ENCODE results near the gene RAB3GAP2. TPM values are rescaled to one million over a fixed set of nuclear protein-coding genes. Genes with fewer than 3 reads are reported as not detected.
"Not testable (repeated sequence)": the region's sequence is repeated elsewhere in the genome, so short reads cannot be mapped to it uniquely, and the experiment has no call there.

RAB3GAP2 gene
- polyA plus RNA-seq, 1 experiment, result 43.6 TPM

DNA sequence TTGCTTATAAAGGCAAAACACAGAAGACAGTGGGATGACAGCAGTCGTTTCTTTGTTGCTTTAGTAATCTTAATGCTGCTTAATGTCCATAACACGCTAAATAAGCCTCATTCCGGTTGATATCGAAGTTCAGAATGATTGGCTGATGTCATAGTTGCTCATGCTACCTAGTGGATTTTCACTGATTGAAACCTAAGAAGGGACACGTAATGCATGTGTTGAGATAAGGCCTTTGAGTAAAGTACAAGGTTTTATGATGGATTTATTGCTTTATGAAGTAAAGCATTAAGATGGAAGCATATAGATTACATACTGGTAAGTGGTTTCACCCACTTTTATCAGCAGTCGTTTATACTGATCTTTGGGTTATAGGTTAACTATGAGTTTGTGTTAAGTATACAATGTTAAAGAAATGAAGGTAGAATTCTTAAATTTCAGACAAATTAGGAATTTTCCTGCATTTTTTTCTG, 153.2 kb downstream of the RAB3GAP2 start:
- TF ChIP-seq, protein P1, sequence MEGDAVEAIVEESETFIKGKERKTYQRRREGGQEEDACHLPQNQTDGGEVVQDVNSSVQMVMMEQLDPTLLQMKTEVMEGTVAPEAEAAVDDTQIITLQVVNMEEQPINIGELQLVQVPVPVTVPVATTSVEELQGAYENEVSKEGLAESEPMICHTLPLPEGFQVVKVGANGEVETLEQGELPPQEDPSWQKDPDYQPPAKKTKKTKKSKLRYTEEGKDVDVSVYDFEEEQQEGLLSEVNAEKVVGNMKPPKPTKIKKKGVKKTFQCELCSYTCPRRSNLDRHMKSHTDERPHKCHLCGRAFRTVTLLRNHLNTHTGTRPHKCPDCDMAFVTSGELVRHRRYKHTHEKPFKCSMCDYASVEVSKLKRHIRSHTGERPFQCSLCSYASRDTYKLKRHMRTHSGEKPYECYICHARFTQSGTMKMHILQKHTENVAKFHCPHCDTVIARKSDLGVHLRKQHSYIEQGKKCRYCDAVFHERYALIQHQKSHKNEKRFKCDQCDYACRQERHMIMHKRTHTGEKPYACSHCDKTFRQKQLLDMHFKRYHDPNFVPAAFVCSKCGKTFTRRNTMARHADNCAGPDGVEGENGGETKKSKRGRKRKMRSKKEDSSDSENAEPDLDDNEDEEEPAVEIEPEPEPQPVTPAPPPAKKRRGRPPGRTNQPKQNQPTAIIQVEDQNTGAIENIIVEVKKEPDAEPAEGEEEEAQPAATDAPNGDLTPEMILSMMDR (IDR thresholded peaks at IDR 0.05; ENCODE audit: low read depth, low read length), result no peak
- ChIA-PET CTCF (no interaction called here), POLR2A (no interaction called here)
- Histone ChIP-seq H3K9me3 (ENCODE audit: control insufficient read depth, insufficient read depth, low read length) (no peaks in the 10 kb centered on the region), H3K4me3 (ENCODE audit: low read depth, low read length) (no peak overlapping the region), H3K27me3 (ENCODE audit: control insufficient read depth, insufficient read depth, low read length) (no peaks in the 10 kb centered on the region), H3K27ac (ENCODE audit: low read depth, low read length) (no peak overlapping the region)
- no peak for DNase-seq (ENCODE audit: low read depth, low spot score)

DNA sequence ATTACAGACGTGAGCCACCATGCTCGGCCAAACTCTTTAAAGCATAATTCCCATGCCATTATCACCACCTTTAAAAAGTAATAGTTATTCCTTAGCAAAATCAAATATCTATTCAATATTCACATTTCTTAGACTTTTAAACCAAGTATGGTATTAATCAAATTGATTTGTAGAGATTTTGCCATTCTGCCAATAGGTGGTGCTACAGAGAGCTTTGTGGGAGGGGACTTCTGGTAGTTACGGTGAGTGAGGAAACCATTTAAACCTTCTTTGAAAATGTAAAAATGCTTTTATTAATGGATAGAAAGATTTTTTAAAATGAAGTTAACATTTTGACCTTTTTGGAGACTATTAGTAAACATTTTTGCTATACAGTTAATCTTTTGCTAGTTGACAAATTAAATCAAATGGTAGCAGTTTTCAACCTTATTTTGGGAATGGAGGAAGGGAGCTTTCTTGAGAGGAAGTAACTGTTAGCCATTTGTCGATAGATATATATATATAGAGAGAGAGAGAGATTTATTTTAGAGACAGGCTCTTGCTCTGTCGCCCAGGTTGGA, 159.0 kb downstream of the RAB3GAP2 start:
- Histone ChIP-seq H3K4me3 (ENCODE audit: low read depth, low read length) (no peak overlapping the region), H3K27me3 (ENCODE audit: control insufficient read depth, insufficient read depth, low read length) (no peaks in the 10 kb centered on the region), H3K27ac (ENCODE audit: low read depth, low read length) (no peak overlapping the region), H3K9me3 (ENCODE audit: control insufficient read depth, insufficient read depth, low read length) (no peaks in the 10 kb centered on the region)
- no peak for DNase-seq (ENCODE audit: low read depth, low spot score)
- TF ChIP-seq, protein P1 (IDR thresholded peaks at IDR 0.05; ENCODE audit: low read depth, low read length), result peak; percentile 52
- CTCF ChIA-PET, result interaction anchor here (0.6 to 2.1 kb wide), 9 partner anchors 8 to 101 kb away, joined by 3 to 9 read pairs (median 3); no protein-coding TSS in a partner anchor
- POLR2A ChIA-PET, result no interaction called here

DNA sequence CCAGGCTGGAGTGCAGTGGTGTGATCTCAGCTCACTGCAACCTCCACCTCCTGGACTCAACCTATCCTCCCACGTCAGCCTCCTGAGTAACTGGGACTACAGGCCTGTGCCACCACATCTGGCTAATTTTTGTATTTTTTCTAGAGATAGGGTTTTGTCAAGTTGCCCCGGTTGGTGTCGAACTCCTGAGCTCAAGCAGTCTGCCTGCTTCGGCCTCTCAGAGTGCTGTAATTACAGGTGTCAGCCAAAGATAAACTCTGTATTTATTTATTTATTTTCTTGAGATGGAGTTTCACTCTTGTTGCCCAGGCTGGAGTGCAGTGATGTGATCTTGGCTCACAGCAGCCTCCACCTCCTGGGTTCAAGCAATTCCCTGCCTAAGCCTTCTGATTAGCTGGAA, 159.7 kb downstream of the RAB3GAP2 start:
- H3K27ac ChIP-seq (ENCODE audit: low read depth, low read length); H3K27me3 ChIP-seq (ENCODE audit: control insufficient read depth, insufficient read depth, low read length); POLR2A ChIA-PET; H3K9me3 ChIP-seq (ENCODE audit: control insufficient read depth, insufficient read depth, low read length); H3K4me3 ChIP-seq (ENCODE audit: low read depth, low read length); DNase-seq (ENCODE audit: low read depth, low spot score): not testable (repeated sequence)
- CTCF ChIA-PET, result interaction anchor here (0.6 to 2.1 kb wide), 7 partner anchors 12 to 100 kb away, joined by 3 to 9 read pairs (median 3); no protein-coding TSS in a partner anchor

DNA sequence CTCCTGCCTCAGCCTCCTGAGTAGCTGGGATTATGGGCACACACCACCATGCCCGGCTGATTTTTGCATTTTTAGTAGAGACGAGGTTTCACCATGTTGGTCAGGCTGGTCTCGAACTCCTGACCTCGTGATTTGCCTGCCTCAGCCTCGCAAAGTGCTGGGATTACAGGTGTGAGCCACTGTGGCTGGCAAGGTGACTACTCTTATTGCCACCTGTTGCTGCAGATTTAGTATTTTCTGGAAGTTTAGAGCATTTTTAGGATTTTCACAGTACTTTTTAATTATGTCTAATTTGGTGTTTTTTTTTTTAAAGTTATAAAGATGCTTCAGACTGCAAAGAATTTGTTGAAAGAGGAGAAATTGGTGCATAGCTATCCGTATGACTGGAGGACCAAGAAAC, 161.8 kb downstream of the RAB3GAP2 start:
- H3K27me3 ChIP-seq (ENCODE audit: control insufficient read depth, insufficient read depth, low read length); H3K27ac ChIP-seq (ENCODE audit: low read depth, low read length); DNase-seq (ENCODE audit: low read depth, low spot score); H3K4me3 ChIP-seq (ENCODE audit: low read depth, low read length); POLR2A ChIA-PET; H3K9me3 ChIP-seq (ENCODE audit: control insufficient read depth, insufficient read depth, low read length): not testable (repeated sequence)
- CTCF ChIA-PET, result interaction anchor here (1.2 kb wide), 1 partner anchor 119 kb away, joined by 3 read pairs; no protein-coding TSS in a partner anchor

DNA sequence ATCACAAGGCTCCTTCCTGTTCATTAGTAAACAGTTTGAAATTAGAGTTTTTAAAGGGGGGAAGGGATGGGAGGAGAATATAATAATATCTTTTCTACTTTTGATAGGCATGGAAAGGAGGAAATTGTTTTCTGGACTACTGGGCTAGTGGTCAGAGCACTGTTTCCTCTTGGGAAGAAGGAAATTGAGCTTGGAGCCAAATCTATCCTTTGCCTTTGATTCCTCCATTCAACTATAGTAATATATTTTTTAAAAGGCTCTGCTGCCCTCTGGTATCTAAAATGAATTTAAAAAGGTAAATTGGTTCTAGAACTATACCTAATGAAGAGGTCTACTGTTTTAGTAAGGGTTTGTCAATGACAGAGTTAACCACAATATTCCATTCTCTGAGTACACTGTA, 172.4 kb downstream of the RAB3GAP2 start:
- Histone ChIP-seq H3K27me3 (ENCODE audit: control insufficient read depth, insufficient read depth, low read length) (no peaks in the 10 kb centered on the region), H3K4me3 (ENCODE audit: low read depth, low read length) (no peak overlapping the region), H3K9me3 (ENCODE audit: control insufficient read depth, insufficient read depth, low read length) (no peaks in the 10 kb centered on the region), H3K27ac (ENCODE audit: low read depth, low read length) (no peak overlapping the region)
- TF ChIP-seq, protein P1 (IDR thresholded peaks at IDR 0.05; ENCODE audit: low read depth, low read length), result no peak
- ChIA-PET CTCF (interaction anchor here (0.9 kb wide), 2 partner anchors 10 to 12 kb away, joined by 3 to 4 read pairs; partner anchors contain the start of gene BPNT1), POLR2A (no interaction called here)
- no peak for DNase-seq (ENCODE audit: low read depth, low spot score)

Small RNAs within 50 kb of the gene (small RNA-seq; reads per million reads assigned to genes)
- 1.1 reads per million for gene MIR194-1 (ENCODE audit: insufficient read length, low read depth)
- gene MIR215 (ENCODE audit: insufficient read length, low read depth), result 2.2 reads per million
- gene MIR664A (ENCODE audit: insufficient read length, low read depth), result not detected
- 16.7 reads per million, percentile 77 among the genes with 10 or more reads in this experiment for gene SNORA36B (ENCODE audit: insufficient read length, low read depth)

Other genes starting within 250 kb of the RAB3GAP2 start
- gene EPRS1, start 225.9 kb downstream of the RAB3GAP2 start, polyA plus RNA-seq (2011; rRNA removed), result 129 and 146 TPM in 2 replicates
- 46.6 and 54.1 TPM in 2 replicates for gene BPNT1, start 182.7 kb downstream of the RAB3GAP2 start, polyA plus RNA-seq (2011; rRNA removed)
- gene IARS2, start 178.3 kb downstream of the RAB3GAP2 start, polyA plus RNA-seq (2011; rRNA removed), result 33.8 and 34.6 TPM in 2 replicates